Trophoblast cell (in vitro differentiated cells and primary cell): ENCODE results near the gene MAP2K7.

Experiments used
- DNase-seq, 2 donors: peaks; one replicate each; pipeline ENCODE4 v3.0.0-alpha.2; 2016
- H2AFZ ChIP-seq: 2 replicates; pipeline ENCODE4 v1.6.1; 2013; ENCODE audit warnings: low read length, moderate library complexity, mild to moderate bottlenecking; ENCODE audit not compliant: insufficient read depth, poor library complexity
- H2AK5ac ChIP-seq: 2 replicates; pipeline ENCODE4 v1.6.1; 2013; ENCODE audit warnings: mild to moderate bottlenecking, low read length
- H2BK120ac ChIP-seq: 2 replicates; pipeline ENCODE4 v1.6.1; 2013; ENCODE audit warnings: low read length, mild to moderate bottlenecking, moderate library complexity; ENCODE audit not compliant: insufficient read depth, poor library complexity
- H2BK12ac ChIP-seq: 2 replicates; pipeline ENCODE4 v1.6.1; 2013; ENCODE audit warnings: mild to moderate bottlenecking, low read length, moderate library complexity
- H2BK5ac ChIP-seq: 2 replicates; pipeline ENCODE4 v1.6.1; 2013; ENCODE audit warnings: low read length, low read depth, moderate library complexity, mild to moderate bottlenecking; ENCODE audit not compliant: poor library complexity
- H3K14ac ChIP-seq: 2 replicates; pipeline ENCODE4 v1.6.1; 2013; ENCODE audit warnings: mild to moderate bottlenecking, low read length
- H3K18ac ChIP-seq: 2 replicates; pipeline ENCODE4 v1.6.1; 2013; ENCODE audit warnings: mild to moderate bottlenecking, low read length
- H3K23ac ChIP-seq: 2 replicates; pipeline ENCODE4 v1.6.1; 2013; ENCODE audit warnings: low read length
- H3K27ac ChIP-seq: 2 replicates; pipeline ENCODE4 v1.5.1; 2013; ENCODE audit warnings: low read depth, mild to moderate bottlenecking, inconsistent platforms, low read length, moderate library complexity
- H3K27me3 ChIP-seq: 2 replicates; pipeline ENCODE4 v1.6.1; 2013; ENCODE audit warnings: inconsistent platforms, mild to moderate bottlenecking, low read length, moderate library complexity; ENCODE audit not compliant: insufficient read depth
- H3K36me3 ChIP-seq, 2 experiments: 1 replicate in 1 of 2; 2 replicates in 1 of 2; pipeline ENCODE4 v1.6.1; 2013; ENCODE audit warnings: low read length in 2 of 2, mild to moderate bottlenecking in 2 of 2, moderate library complexity in 1 of 2; ENCODE audit not compliant: insufficient read depth in 2 of 2, control insufficient read depth in 1 of 2
- H3K4ac ChIP-seq: 2 replicates; pipeline ENCODE4 v1.6.1; 2013; ENCODE audit warnings: low read depth, mild to moderate bottlenecking, low read length, moderate library complexity
- H3K4me1 ChIP-seq, 2 experiments: 1 replicate in 1 of 2; 2 replicates in 1 of 2; pipeline ENCODE4 v1.6.1; 2013; ENCODE audit warnings: low read length in 2 of 2, mild to moderate bottlenecking in 2 of 2, moderate library complexity in 1 of 2; ENCODE audit not compliant: insufficient read depth in 2 of 2, control insufficient read depth in 1 of 2
- H3K4me2 ChIP-seq: 2 replicates; pipeline ENCODE4 v1.6.1; 2013; ENCODE audit warnings: inconsistent platforms, mild to moderate bottlenecking, low read length, moderate library complexity
- H3K4me3 ChIP-seq: 2 replicates; pipeline ENCODE4 v1.5.1; 2013; ENCODE audit warnings: mild to moderate bottlenecking, low read depth, low read length, inconsistent platforms
- H3K79me1 ChIP-seq: one replicate; pipeline ENCODE4 v1.6.1; 2013; ENCODE audit warnings: low read length
- H3K79me2 ChIP-seq: 2 replicates; pipeline ENCODE4 v1.6.1; 2013; ENCODE audit warnings: low read length, mild to moderate bottlenecking; ENCODE audit not compliant: control insufficient read depth, insufficient read depth, poor library complexity
- H3K9ac ChIP-seq: 2 replicates; pipeline ENCODE4 v1.6.1; 2013; ENCODE audit warnings: mild to moderate bottlenecking, low read length
- H3K9me3 ChIP-seq: 2 replicates; pipeline ENCODE4 v1.6.1; 2013; ENCODE audit warnings: low read depth, mild to moderate bottlenecking, control low read depth, inconsistent platforms, low read length; ENCODE audit not compliant: insufficient read depth
- H4K12ac ChIP-seq: 2 replicates; pipeline ENCODE4 v1.6.1; 2013; ENCODE audit warnings: low read depth, mild to moderate bottlenecking, low read length, moderate library complexity
- H4K8ac ChIP-seq: 2 replicates; pipeline ENCODE4 v1.6.1; 2013; ENCODE audit warnings: low read depth, mild to moderate bottlenecking, low read length, moderate library complexity
- H4K91ac ChIP-seq: one replicate; pipeline ENCODE4 v1.6.1; 2013; ENCODE audit warnings: low read depth, mild to moderate bottlenecking, low read length, moderate library complexity
- WGBS: extraction: QIAGEN DNeasy Blood & Tissue Kit; methylation state at CpG from one replicate; pipeline ENCODE4 v1.1.7; 2013; ENCODE audit warnings: missing lambda C conversion rate; ENCODE audit not compliant: insufficient read length, insufficient coverage; ENCODE audit errors: extremely low coverage; 5-methylcytosine and 5-hydroxymethylcytosine counted together

MAP2K7 gene

GRCh38 chr19:7944177-7944761, 40.6 kb downstream of the MAP2K7 start:
- Histone ChIP-seq H2BK120ac (no peak overlapping the region), H2BK5ac (no peak overlapping the region), H3K4me1 (no peaks in the 10 kb centered on the region), H2AK5ac (no peak overlapping the region), H3K9me3 (peaks cover 1% of the 10 kb centered on the region), H3K4me3 (peak overlapping the region; percentile 66), H2AFZ (peak overlapping the region; percentile 42), H3K9ac (peak overlapping the region; percentile 70), H3K27me3 (no peaks in the 10 kb centered on the region), H2BK12ac (no peak overlapping the region), H3K18ac (no peak overlapping the region), H3K23ac (no peak overlapping the region), H4K12ac (no peak overlapping the region), H3K79me2 (peaks cover 5% of the 10 kb centered on the region), H3K36me3 (peaks cover 14 to 16% of the 10 kb centered on the region in 2 experiments), H4K8ac (no peak overlapping the region), H3K27ac (no peak overlapping the region), H3K79me1 (peaks cover 5% of the 10 kb centered on the region), H4K91ac (no peak overlapping the region), H3K14ac (no peak overlapping the region), H3K4me2 (peak overlapping the region; percentile 100), H3K4ac (no peak overlapping the region)
- DNase-seq: peak; percentile 93 to 98
- no CpG with 5 or more reads among the region's 18 CpGs for WGBS

- H3K14ac ChIP-seq: no peak overlapping the region
- H3K9me3 ChIP-seq: peaks cover 1% of the 10 kb centered on the region
Measured at GRCh38 chr19:7947939-7948338, 44.3 kb downstream of the MAP2K7 start.

GRCh38 chr19:7953060-7953459, 49.4 kb downstream of the MAP2K7 start:
- Histone ChIP-seq H3K79me1 (no peaks in the 10 kb centered on the region), H3K23ac (no peak overlapping the region), H2BK120ac (no peak overlapping the region), H3K9ac (no peak overlapping the region), H3K79me2 (no peaks in the 10 kb centered on the region), H3K9me3 (peaks cover 1% of the 10 kb centered on the region), H2AK5ac (no peak overlapping the region), H3K4me1 (peaks cover 0 to 3% of the 10 kb centered on the region in 2 experiments), H2AFZ (no peak overlapping the region), H3K18ac (no peak overlapping the region), H3K4ac (no peak overlapping the region), H3K27ac (no peak overlapping the region), H3K27me3 (no peaks in the 10 kb centered on the region), H3K36me3 (peaks cover 2 to 4% of the 10 kb centered on the region in 2 experiments), H4K91ac (no peak overlapping the region), H2BK5ac (no peak overlapping the region), H3K4me2 (no peak overlapping the region), H2BK12ac (no peak overlapping the region), H4K12ac (no peak overlapping the region), H3K14ac (no peak overlapping the region), H4K8ac (peak overlapping the region; percentile 9), H3K4me3 (no peak overlapping the region)
- WGBS: no CpG with 5 or more reads among the region's 3 CpGs
- DNase-seq: no peak

More at GRCh38 chr19:7947939-7948338, 44.3 kb downstream of the MAP2K7 start:
- Histone ChIP-seq H4K8ac (no peak overlapping the region), H3K79me1 (peaks cover 5% of the 10 kb centered on the region), H2BK120ac (no peak overlapping the region), H4K12ac (no peak overlapping the region), H3K4ac (no peak overlapping the region), H2BK5ac (no peak overlapping the region), H3K27me3 (no peaks in the 10 kb centered on the region), H3K4me1 (no peaks in the 10 kb centered on the region), H3K9ac (no peak overlapping the region), H2AFZ (no peak overlapping the region), H3K23ac (no peak overlapping the region), H3K36me3 (no peaks in the 10 kb centered on the region), H3K27ac (no peak overlapping the region), H3K79me2 (peaks cover 5% of the 10 kb centered on the region), H3K18ac (no peak overlapping the region), H3K4me2 (no peak overlapping the region), H4K91ac (no peak overlapping the region), H2BK12ac (no peak overlapping the region), H3K4me3 (no peak overlapping the region), H2AK5ac (no peak overlapping the region)
- WGBS: no CpG with 5 or more reads among the region's 4 CpGs
- no peak for DNase-seq

GRCh38 chr19:7953576-7953975, 49.9 kb downstream of the MAP2K7 start:
- Histone ChIP-seq H2BK5ac (no peak overlapping the region), H3K18ac (no peak overlapping the region), H3K27me3 (no peaks in the 10 kb centered on the region), H3K23ac (no peak overlapping the region), H3K4me3 (no peak overlapping the region), H4K12ac (no peak overlapping the region), H3K14ac (no peak overlapping the region), H4K91ac (no peak overlapping the region), H3K4me2 (no peak overlapping the region), H2AK5ac (no peak overlapping the region), H3K9me3 (peaks cover 1% of the 10 kb centered on the region), H3K27ac (no peak overlapping the region), H2BK120ac (no peak overlapping the region), H3K9ac (no peak overlapping the region), H3K4me1 (peaks cover 0 to 3% of the 10 kb centered on the region in 2 experiments), H3K4ac (no peak overlapping the region), H2BK12ac (no peak overlapping the region), H3K79me2 (no peaks in the 10 kb centered on the region), H3K79me1 (no peaks in the 10 kb centered on the region), H2AFZ (no peak overlapping the region), H3K36me3 (peaks cover 5 to 9% of the 10 kb centered on the region in 2 experiments), H4K8ac (no peak overlapping the region)
- no CpG with 5 or more reads among the region's 7 CpGs for WGBS
- peak in 1 of 2 donors; percentile 43 for DNase-seq
